Endothelial cell (in vitro differentiated cells): ENCODE data around the gene UBA6. TPM values are rescaled to one million over a fixed set of nuclear protein-coding genes. Genes with fewer than 3 reads are reported as not detected.
A peak's percentile ranks its signal among the peaks of the same experiment; 100 is the strongest.

Source experiments
- DNase-seq: peaks from one replicate; pipeline ENCODE4 v3.0.0; 2021; ENCODE audit warnings: low spot score
- H3K27ac Mint-ChIP-seq: one replicate; pipeline ENCODE4 v1.8.0; 2021; ENCODE audit warnings: mixed read lengths, inconsistent platforms; ENCODE audit not compliant: unreplicated experiment
- H3K27me3 Mint-ChIP-seq: one replicate; pipeline ENCODE4 v1.8.0; 2021; ENCODE audit warnings: mild to moderate bottlenecking, moderate library complexity, mixed read lengths, inconsistent platforms; ENCODE audit not compliant: unreplicated experiment
- H3K36me3 Mint-ChIP-seq: one replicate; pipeline ENCODE4 v1.8.0; 2021; ENCODE audit warnings: mild to moderate bottlenecking, low read depth, mixed read lengths, inconsistent platforms; ENCODE audit not compliant: unreplicated experiment
- H3K4me1 Mint-ChIP-seq: one replicate; pipeline ENCODE4 v1.8.0; 2021; ENCODE audit warnings: mild to moderate bottlenecking, mixed read lengths, inconsistent platforms; ENCODE audit not compliant: unreplicated experiment
- H3K4me3 Mint-ChIP-seq: one replicate; pipeline ENCODE4 v1.8.0; 2021; ENCODE audit warnings: mild to moderate bottlenecking, mixed read lengths, inconsistent platforms; ENCODE audit not compliant: unreplicated experiment
- H3K9me3 Mint-ChIP-seq: one replicate; pipeline ENCODE4 v1.8.0; 2021; ENCODE audit warnings: mixed read lengths, inconsistent platforms; ENCODE audit not compliant: unreplicated experiment
- CTCF ChIP-seq: fragments of 200-600 bp; sonication (generic); IDR thresholded peaks from one replicate; pipeline ENCODE4 v1.5.0; 2021; ENCODE audit warnings: antibody characterized with exemption; ENCODE audit not compliant: unreplicated experiment
- total RNA-seq: library from RNA; stranded (reverse); fragmentation: NEBNext Ultra II Directional; extraction: Animal tissue kit (Norgen Biotek cat#: 25700); gene quantifications from one replicate; pipeline ENCODE4 v1.2.1, GENCODE V29; 2021; ENCODE audit not compliant: unreplicated experiment

Gene UBA6
- total RNA-seq, 1 donor from 2014 or later = 79.5 TPM

DNA sequence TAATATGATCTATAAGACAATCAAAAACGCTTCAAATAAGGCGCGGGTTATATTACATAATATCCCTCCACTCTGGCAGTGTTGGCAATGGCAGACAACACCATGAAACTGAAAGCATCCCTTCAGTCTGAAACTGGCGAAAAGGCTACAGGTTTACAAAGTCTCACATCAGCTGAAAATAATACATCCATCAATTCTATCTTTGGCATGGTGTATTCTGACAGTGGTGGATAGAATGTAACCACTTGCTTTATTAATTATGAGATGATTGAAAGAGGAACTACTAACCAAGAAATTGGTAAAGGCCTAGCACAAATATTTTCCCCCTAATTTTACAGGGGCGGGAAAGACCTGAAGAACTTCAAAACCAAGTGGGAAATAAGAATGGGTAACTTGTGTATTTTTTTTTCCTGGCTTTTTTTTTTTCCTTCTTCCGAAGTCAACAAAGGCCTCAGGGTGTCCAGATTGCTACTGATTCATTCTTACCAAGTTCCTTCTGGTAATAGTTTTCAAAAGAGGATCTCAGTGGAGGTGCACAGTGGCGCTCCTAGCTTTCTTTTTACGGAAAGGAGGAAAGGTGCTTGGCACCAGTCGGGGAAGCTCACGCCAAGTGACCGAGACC, 728 bp downstream of the UBA6 start:
- H3K36me3 Mint-ChIP-seq = peaks cover 3% of the 10 kb centered on the region
- H3K4me3 Mint-ChIP-seq = peak overlapping the region; percentile 95
- no peaks in the 10 kb centered on the region for H3K27me3 Mint-ChIP-seq
- H3K9me3 Mint-ChIP-seq = no peaks in the 10 kb centered on the region
- no peak for DNase-seq
- H3K4me1 Mint-ChIP-seq = peaks cover 16% of the 10 kb centered on the region
- no peak for TF ChIP-seq CTCF
- H3K27ac Mint-ChIP-seq = peak overlapping the region; percentile 91

GRCh38 chr4:67699603-67700002, 1.4 kb downstream of the UBA6 start:
- Mint-ChIP-seq H3K9me3 (no peaks in the 10 kb centered on the region), H3K4me1 (peaks cover 16% of the 10 kb centered on the region), H3K27me3 (no peaks in the 10 kb centered on the region), H3K27ac (peak overlapping the region; percentile 91), H3K36me3 (peaks cover 3% of the 10 kb centered on the region), H3K4me3 (peak overlapping the region; percentile 95)
- no peak for TF ChIP-seq CTCF
- no peak for DNase-seq

DNA sequence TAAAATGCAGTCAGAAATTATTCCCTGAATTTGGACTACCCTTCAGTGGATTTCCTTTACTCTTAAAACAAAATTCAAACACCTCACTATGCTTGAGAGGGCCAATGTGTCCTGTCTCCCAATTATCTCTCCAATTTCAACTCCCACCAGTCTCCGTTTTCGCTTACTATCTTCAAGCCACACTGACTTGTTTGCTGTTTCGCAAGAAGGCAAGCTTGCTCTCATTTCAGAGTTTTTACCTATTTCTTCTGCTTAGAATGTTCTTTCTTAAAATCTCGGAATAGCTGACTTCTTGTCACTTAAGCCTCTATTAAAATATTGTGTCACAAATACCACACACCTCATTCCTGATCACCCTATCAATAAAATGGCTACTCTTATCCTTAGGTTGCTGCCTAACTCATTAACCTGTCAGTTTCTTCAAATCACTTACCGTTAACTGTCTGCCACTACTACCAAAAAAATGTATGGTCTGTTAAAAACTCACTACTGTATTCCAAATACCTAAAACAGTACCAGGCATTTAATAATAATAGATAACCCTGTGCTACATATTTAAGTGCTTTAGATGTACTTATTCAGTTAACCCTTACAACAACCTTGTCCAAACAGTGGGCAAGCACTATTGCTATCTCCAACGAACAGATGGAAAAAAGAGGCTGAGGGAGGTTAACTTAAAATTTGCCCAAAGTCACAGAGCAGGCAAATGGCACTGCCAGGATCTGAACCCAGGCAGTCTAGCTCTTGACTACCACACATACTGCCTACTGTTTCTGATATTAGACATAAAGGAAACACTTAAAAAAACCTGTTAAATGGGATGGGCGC, 2.9 kb downstream of the UBA6 start:
- Mint-ChIP-seq H3K4me3 (no peak overlapping the region), H3K4me1 (peaks cover 16% of the 10 kb centered on the region), H3K27ac (no peak overlapping the region), H3K36me3 (peaks cover 3% of the 10 kb centered on the region), H3K27me3 (no peaks in the 10 kb centered on the region), H3K9me3 (no peaks in the 10 kb centered on the region)
- no peak for DNase-seq
- no peak for TF ChIP-seq CTCF

GRCh38 chr4:67696061-67696460, 4.9 kb downstream of the UBA6 start:
- peaks cover 7% of the 10 kb centered on the region for H3K36me3 Mint-ChIP-seq
- no peaks in the 10 kb centered on the region for H3K9me3 Mint-ChIP-seq
- peaks cover 16% of the 10 kb centered on the region for H3K4me1 Mint-ChIP-seq
- H3K27me3 Mint-ChIP-seq = no peaks in the 10 kb centered on the region
- no peak overlapping the region for H3K27ac Mint-ChIP-seq
- TF ChIP-seq CTCF = no peak
- DNase-seq = no peak
- peak overlapping the region; percentile 1 for H3K4me3 Mint-ChIP-seq

GRCh38 chr4:67694662-67695061, 6.3 kb downstream of the UBA6 start:
- H3K4me3 Mint-ChIP-seq = no peak overlapping the region
- DNase-seq = no peak
- H3K4me1 Mint-ChIP-seq = peaks cover 16% of the 10 kb centered on the region
- H3K27ac Mint-ChIP-seq = no peak overlapping the region
- TF ChIP-seq CTCF = no peak
- H3K36me3 Mint-ChIP-seq = peaks cover 7% of the 10 kb centered on the region
- H3K27me3 Mint-ChIP-seq = no peaks in the 10 kb centered on the region
- H3K9me3 Mint-ChIP-seq = no peaks in the 10 kb centered on the region
